Measurements from ENCODE around the gene DIAPH2. TPM values are rescaled to one million over a fixed set of nuclear protein-coding genes. Genes with fewer than 3 reads are reported as not detected.

Gene DIAPH2
- total RNA-seq, 2 experiments from 2014 or later: 9.1 to 12.4 TPM

DNA sequence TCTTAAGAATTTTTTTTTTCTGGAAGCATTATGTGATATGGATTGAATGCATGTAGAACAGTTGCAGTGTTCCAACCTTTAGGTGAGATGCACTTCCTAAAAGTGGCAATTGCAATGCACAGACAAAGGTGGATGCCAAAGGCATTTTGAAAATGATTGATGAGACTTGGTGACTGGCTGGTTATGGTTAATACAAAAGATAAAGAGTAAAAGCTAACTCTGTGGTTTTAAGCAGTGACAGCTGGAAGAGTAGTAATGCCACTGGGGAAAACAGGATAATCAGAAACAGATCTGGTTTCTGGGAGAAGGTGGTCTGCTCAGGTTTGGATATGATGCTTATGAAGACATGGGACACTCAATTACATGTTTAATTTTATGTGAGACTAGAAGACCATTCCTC lies 544.7 kb downstream of the DIAPH2 start:
- Mint-ChIP-seq H3K9me3 (ENCODE audit: low read depth) (no peaks in the 10 kb centered on the region), H3K4me1 (no peaks in the 10 kb centered on the region), H3K36me3 (ENCODE audit: low read depth) (peaks cover 2% of the 10 kb centered on the region), H3K27ac (no peak overlapping the region), H3K4me3 (no peak overlapping the region), H3K27me3 (no peaks in the 10 kb centered on the region)
- ATAC-seq (no peak), DNase-seq (no peak)
- intact Hi-C loops (cut with DNase I, micrococcal nuclease): no loop called here
- CTCF ChIA-PET: no interaction called here
- POLR2A ChIA-PET: no interaction called here

DNA sequence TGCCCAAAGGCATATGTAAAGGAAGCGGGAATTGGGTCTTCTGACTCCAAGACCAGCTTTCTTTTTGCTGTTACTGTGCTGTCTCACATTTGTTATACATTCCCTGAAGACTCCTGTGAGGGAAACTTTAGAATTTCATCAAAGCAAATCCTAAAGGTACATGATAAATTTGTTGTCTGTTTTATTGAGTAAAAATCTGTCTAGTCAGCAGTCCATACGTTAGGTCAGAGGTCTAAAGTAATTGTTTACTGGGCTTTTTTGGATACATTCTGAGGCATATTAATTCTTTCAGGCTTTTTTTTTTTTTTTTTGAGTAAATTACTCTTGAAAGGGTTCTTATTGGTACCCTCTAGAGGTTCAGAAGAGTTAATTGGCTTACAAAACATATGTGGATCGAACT lies 546.3 kb downstream of the DIAPH2 start:
- ChIA-PET CTCF (no interaction called here), POLR2A (no interaction called here)
- DNase-seq (no peak), ATAC-seq (no peak)
- intact Hi-C loops (cut with DNase I, micrococcal nuclease): no loop called here
- H3K36me3 Mint-ChIP-seq (ENCODE audit: low read depth): peaks cover 2% of the 10 kb centered on the region
- H3K27ac Mint-ChIP-seq: no peak overlapping the region
- H3K27me3 Mint-ChIP-seq: no peaks in the 10 kb centered on the region
- no peaks in the 10 kb centered on the region for H3K4me1 Mint-ChIP-seq
- H3K4me3 Mint-ChIP-seq: no peak overlapping the region
- no peaks in the 10 kb centered on the region for H3K9me3 Mint-ChIP-seq (ENCODE audit: low read depth)

DNA sequence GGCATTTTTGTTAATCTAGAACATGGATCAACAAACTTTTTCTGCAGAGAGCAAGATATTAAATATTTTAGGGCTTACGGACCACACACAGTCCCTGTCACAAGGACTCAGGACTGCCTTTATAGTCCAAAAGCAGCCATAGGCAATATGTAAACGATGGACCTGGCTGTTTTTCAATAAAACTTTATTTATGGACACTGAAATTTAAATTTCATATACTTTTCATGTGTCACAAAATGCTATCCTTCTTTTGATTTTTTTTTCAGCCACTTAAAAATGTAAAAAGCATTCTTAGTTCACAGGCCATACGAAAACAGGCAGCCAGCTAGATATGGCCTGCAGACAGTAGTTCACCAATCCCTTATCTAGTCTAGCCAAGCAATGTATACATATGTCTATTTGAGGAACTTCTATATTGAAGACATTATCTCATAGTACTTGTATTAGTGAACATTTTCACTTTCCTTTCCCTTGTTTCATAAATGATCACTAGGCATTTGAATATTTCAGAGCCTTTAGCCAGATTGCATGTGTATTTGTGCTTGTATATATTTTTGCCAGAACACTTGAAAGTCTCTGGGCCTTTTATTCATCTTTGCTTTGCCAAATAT lies 549.9 kb downstream of the DIAPH2 start:
- POLR2A ChIA-PET: no interaction called here
- Mint-ChIP-seq H3K4me1 (peaks cover 2% of the 10 kb centered on the region), H3K9me3 (ENCODE audit: low read depth) (no peaks in the 10 kb centered on the region), H3K27ac (no peak overlapping the region), H3K4me3 (no peak overlapping the region), H3K27me3 (no peaks in the 10 kb centered on the region), H3K36me3 (ENCODE audit: low read depth) (peaks cover 2% of the 10 kb centered on the region)
- no peak for ATAC-seq
- no peak for DNase-seq
- intact Hi-C loops (cut with DNase I, micrococcal nuclease): no loop called here
- CTCF ChIA-PET: no interaction called here

DNA sequence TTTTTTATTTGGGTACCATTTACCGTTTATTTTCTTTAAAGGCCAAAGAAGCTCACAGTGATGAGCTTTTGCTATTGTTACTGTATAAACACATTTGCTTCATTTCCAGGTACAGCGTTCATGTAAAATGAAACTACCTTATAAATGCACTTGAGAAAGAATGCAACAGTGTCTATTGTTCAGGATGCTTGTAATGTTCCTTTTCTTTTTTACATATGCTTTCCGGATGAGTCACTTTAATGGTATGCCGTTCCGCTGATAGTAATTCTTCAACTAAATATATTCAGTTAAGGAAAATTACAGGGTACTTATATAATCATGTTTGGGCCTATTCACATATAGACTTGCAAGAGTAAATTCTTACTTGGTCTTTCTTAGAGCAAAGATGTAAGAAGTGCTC lies 554.0 kb downstream of the DIAPH2 start:
- H3K4me1 Mint-ChIP-seq: peaks cover 2% of the 10 kb centered on the region
- ATAC-seq: no peak
- intact Hi-C loops (cut with DNase I, micrococcal nuclease): no loop called here
- H3K9me3 Mint-ChIP-seq (ENCODE audit: low read depth): no peaks in the 10 kb centered on the region
- CTCF ChIA-PET: no interaction called here
- no peak overlapping the region for H3K27ac Mint-ChIP-seq
- H3K4me3 Mint-ChIP-seq: no peak overlapping the region
- no peaks in the 10 kb centered on the region for H3K36me3 Mint-ChIP-seq (ENCODE audit: low read depth)
- no peaks in the 10 kb centered on the region for H3K27me3 Mint-ChIP-seq
- no peak for DNase-seq
- POLR2A ChIA-PET: no interaction called here

DNA sequence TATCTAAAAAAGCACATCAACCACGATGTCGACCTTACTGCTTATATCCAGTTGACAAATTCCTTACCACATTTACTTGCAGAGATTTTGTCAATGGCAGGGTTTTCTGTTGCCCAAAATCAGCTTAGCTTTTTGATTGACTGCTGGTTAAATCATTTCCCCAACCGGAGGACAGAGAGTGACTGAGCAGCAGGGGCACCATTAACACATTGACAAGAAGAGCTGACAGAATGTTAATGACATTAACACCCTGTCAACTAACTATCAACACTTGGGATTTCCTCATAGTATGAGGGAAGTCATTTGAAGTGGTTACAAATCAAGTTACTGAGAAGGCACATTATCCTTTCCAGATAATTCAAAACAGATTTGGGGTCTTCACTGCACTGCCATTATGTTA lies 567.5 kb downstream of the DIAPH2 start:
- Mint-ChIP-seq H3K9me3 (ENCODE audit: low read depth) (no peaks in the 10 kb centered on the region), H3K27me3 (no peaks in the 10 kb centered on the region), H3K36me3 (ENCODE audit: low read depth) (no peaks in the 10 kb centered on the region), H3K4me3 (no peak overlapping the region), H3K4me1 (no peaks in the 10 kb centered on the region), H3K27ac (no peak overlapping the region)
- intact Hi-C loops (cut with DNase I, micrococcal nuclease): no loop called here
- DNase-seq (no peak), ATAC-seq (no peak)
- ChIA-PET POLR2A (no interaction called here), CTCF (no interaction called here)

DNA sequence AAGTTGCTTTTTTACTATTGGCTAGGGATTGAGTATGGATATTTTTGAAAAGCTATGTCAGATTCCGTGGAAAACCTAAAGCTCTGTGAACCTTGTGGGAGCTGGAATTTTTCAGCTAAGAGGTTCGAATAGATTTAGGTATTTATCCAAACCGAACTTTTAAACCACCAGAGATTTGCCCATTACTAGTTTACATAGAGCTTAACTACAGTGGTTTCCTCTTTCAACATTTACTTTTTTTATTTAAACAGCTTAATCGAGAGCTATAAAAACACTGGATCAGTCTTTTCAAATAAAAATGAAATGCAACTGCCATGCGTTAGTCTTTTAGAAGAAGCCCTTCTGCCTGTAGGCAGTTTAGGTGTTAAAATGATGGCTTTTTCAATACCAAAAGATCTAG lies 576.0 kb downstream of the DIAPH2 start:
- intact Hi-C loops (cut with DNase I, micrococcal nuclease): no loop called here
- H3K9me3 Mint-ChIP-seq (ENCODE audit: low read depth): no peaks in the 10 kb centered on the region

DNA sequence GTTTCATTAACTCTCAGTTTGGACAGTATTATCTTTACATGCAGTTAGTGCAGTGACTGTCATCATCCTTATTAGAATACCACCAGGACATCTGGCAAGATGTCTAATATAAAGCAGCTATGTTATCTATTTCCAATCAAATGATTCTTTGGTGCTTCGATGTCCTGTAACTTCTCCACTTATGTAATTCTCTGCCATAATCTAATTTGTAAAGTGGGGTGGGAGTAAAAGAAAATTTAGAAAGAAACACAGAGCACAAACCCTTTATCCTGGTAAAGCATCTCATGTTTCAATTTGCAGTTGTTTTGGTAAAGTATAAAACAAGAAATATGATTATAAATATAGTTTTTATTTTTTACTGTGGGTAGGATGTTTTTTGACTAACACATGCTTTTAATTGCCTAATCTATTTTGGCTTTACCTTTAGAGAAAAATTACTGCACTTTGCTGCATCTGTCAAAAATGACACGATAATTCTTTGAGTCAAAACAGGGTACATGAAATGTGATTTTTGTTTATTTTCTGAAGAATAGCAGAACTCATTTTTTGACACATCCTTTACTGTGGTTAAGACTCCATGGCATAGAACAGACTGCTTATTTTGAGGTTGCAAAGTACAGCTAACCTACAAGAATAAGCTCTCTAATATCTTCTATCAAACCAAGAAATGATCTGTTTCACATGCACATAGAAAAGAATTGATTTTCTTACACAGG lies 581.9 kb downstream of the DIAPH2 start:
- Mint-ChIP-seq H3K9me3 (ENCODE audit: low read depth) (no peaks in the 10 kb centered on the region), H3K36me3 (ENCODE audit: low read depth) (no peaks in the 10 kb centered on the region), H3K27ac (no peak overlapping the region), H3K4me1 (no peaks in the 10 kb centered on the region), H3K4me3 (no peak overlapping the region), H3K27me3 (no peaks in the 10 kb centered on the region)
- DNase-seq (no peak), ATAC-seq (no peak)
- ChIA-PET POLR2A (no interaction called here), CTCF (no interaction called here)
- intact Hi-C loops (cut with DNase I, micrococcal nuclease): no loop called here

More for the DNA sequence above, 576.0 kb downstream of the DIAPH2 start:
- Mint-ChIP-seq H3K36me3 (ENCODE audit: low read depth) (peaks cover 4% of the 10 kb centered on the region), H3K27me3 (no peaks in the 10 kb centered on the region), H3K4me3 (no peak overlapping the region), H3K4me1 (no peaks in the 10 kb centered on the region), H3K27ac (no peak overlapping the region)
- CTCF ChIA-PET: no interaction called here
- POLR2A ChIA-PET: no interaction called here
- DNase-seq: no peak
- ATAC-seq: no peak

DNA sequence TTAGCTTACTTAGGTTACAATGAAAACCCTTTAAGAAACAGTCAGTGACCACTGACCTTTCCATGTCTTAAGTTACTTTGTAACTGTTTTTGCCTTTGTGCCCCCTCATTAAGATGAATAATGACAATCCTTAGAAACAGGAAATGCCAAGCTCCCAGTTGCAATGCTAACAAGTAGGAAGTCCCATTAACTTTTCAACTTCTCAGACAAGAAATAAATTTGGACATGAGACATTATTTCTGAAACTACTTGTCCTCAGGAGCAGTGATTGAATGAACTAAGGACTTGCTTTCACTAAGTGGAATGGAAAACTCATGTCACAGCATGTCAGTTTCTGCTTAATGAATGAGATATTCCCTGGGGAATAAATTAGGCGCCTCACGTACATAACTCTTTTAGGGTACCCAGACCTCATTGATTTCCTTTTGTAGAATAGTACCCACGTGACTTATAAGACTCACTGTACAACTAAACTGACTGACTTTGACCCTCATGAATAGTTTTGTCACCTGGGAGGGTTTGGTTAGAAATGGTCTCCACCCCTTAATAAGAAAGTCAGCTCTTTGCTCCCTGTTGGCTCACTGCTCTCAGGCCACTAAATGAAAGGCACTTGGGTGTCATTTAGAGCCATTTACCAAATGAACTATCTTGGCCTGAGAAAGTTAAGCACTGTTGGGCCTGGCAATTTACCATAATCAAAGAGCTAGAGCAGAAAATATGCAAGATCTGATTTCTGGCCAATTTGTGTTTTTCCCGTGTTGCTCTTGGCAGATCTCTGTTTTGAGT lies 582.9 kb downstream of the DIAPH2 start:
- no peak for DNase-seq
- Mint-ChIP-seq H3K36me3 (ENCODE audit: low read depth) (no peaks in the 10 kb centered on the region), H3K27ac (no peak overlapping the region), H3K27me3 (no peaks in the 10 kb centered on the region), H3K4me3 (no peak overlapping the region), H3K9me3 (ENCODE audit: low read depth) (no peaks in the 10 kb centered on the region), H3K4me1 (no peaks in the 10 kb centered on the region)
- intact Hi-C loops (cut with DNase I, micrococcal nuclease): no loop called here
- no peak for ATAC-seq
- ChIA-PET POLR2A (no interaction called here), CTCF (no interaction called here)

DNA sequence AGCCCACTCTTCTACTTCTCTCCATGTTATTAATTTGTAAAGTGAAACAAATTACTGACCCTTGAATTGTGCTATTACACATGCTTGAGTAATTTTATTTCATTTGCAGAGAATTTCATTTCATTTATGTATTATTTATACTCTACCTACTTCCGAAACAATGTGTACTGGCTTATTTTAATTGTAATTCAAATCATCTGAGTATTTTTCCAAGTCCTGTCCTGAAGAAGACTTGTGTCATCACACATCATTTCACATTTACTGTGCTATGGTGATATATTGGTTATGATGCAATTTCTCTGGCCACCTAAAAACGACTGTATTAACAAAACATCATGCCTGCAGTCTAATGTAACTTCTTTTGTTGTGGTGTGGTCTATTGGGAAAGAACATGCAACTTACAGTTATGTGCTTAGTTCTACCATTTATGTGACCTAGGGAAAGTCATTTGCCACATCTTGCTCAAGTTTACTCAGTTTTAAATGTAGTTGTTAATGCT lies 583.6 kb downstream of the DIAPH2 start:
- CTCF ChIA-PET: no interaction called here
- DNase-seq (no peak), ATAC-seq (no peak)
- Mint-ChIP-seq H3K4me3 (no peak overlapping the region), H3K4me1 (no peaks in the 10 kb centered on the region), H3K9me3 (ENCODE audit: low read depth) (no peaks in the 10 kb centered on the region), H3K27me3 (no peaks in the 10 kb centered on the region), H3K36me3 (ENCODE audit: low read depth) (no peaks in the 10 kb centered on the region), H3K27ac (no peak overlapping the region)
- POLR2A ChIA-PET: no interaction called here
- intact Hi-C loops (cut with DNase I, micrococcal nuclease): no loop called here

DNA sequence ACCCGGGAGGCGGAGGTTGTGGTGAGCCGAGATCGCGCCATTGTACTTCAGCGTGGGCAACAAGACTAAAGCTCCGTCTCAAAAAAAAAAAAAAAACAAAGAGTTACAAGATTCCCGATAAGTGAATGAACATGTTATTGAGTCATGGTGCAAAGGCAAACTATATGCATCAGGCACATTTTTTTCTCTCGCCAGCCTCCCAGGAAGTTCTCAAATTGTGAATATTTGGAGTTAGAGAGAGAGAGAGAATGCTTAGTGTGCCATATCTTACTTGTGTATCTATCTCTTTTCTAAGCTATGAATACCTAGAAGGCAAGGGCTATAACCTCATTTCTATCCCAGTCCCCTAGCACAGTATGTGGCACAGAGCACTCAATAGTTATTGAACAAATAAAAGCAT lies 599.9 kb downstream of the DIAPH2 start:
- Mint-ChIP-seq H3K27me3 (no peaks in the 10 kb centered on the region), H3K9me3 (ENCODE audit: low read depth) (no peaks in the 10 kb centered on the region), H3K36me3 (ENCODE audit: low read depth) (no peaks in the 10 kb centered on the region), H3K4me1 (no peaks in the 10 kb centered on the region), H3K4me3 (no peak overlapping the region), H3K27ac (no peak overlapping the region)
- DNase-seq: no peak
- ChIA-PET POLR2A (no interaction called here), CTCF (no interaction called here)
- no peak for ATAC-seq
- intact Hi-C loops (cut with DNase I, micrococcal nuclease): no loop called here

DNA sequence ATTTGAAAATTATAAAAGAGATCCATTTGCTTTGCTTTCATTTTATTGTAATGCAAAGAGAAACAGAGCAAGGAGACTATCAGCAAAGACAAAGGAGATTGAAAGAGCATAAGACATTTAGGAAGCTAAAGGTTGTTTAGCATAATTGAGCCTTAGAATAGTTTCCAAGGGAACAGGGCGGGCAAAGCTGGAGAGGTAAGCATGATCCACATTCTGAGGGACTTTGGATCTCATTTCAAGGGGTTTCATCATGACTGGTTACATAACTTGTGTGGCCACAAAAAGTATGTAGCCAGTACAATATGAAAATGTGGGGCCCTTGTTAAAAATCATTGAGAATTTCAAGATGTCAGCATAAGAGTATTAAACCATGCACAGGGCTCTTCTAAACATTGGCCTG lies 605.6 kb downstream of the DIAPH2 start:
- ATAC-seq (no peak), DNase-seq (no peak)
- Mint-ChIP-seq H3K27ac (no peak overlapping the region), H3K27me3 (no peaks in the 10 kb centered on the region), H3K36me3 (ENCODE audit: low read depth) (no peaks in the 10 kb centered on the region), H3K4me3 (no peak overlapping the region), H3K4me1 (no peaks in the 10 kb centered on the region), H3K9me3 (ENCODE audit: low read depth) (no peaks in the 10 kb centered on the region)
- ChIA-PET POLR2A (no interaction called here), CTCF (no interaction called here)
- intact Hi-C loops (cut with DNase I, micrococcal nuclease): no loop called here

DNA sequence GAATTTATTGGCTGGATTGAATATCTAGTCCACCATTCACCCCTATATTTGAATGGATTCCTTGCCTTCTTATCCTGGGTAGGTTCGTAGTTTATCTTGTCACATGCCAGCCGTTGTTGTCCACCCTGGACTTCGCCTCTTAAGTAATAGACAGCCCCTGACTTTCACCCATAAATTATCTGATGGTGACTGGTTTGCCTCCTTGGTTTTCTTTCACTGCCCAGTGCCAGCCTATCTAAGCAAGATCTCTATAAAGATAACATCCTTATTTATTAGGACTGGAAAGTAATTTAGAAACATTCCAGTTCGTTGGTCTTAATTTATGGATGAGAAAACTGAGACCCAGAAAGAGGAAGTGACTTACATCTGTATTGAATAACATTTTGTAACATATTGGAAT lies 609.4 kb downstream of the DIAPH2 start:
- no peak for ATAC-seq
- Mint-ChIP-seq H3K27ac (no peak overlapping the region), H3K36me3 (ENCODE audit: low read depth) (no peaks in the 10 kb centered on the region), H3K4me3 (no peak overlapping the region), H3K9me3 (ENCODE audit: low read depth) (no peaks in the 10 kb centered on the region), H3K27me3 (no peaks in the 10 kb centered on the region), H3K4me1 (no peaks in the 10 kb centered on the region)
- POLR2A ChIA-PET: no interaction called here
- intact Hi-C loops (cut with DNase I, micrococcal nuclease): no loop called here
- CTCF ChIA-PET: interaction anchor here (0.6 kb wide), 1 partner anchor 18 kb away, joined by 3 read pairs; no protein-coding TSS in a partner anchor
- no peak for DNase-seq
